ENCODE results near the gene LYSMD2. TPM values are rescaled to one million over a fixed set of nuclear protein-coding genes. Genes with fewer than 3 reads are reported as not detected.

Gene LYSMD2
- total and polyA plus RNA-seq, 2 experiments from 2014 or later, result 5.4 to 5.9 TPM

GRCh38 chr15:51696566-51696965 lies 40.9 kb downstream of the LYSMD2 start:
- Histone ChIP-seq H3K36me3 (ENCODE audit: insufficient read depth) (peaks cover 15% of the 10 kb centered on the region), H3F3A (replicated peaks; ENCODE audit: low read depth) (no peaks in the 10 kb centered on the region), H3K27me3 (ENCODE audit: insufficient read depth) (no peaks in the 10 kb centered on the region), H3K4me2 (no peak overlapping the region), H3K4me3 (no peak overlapping the region), H3K9me2 (ENCODE audit: insufficient read depth) (no peaks in the 10 kb centered on the region), H3K27ac (ENCODE audit: low read depth) (no peak overlapping the region), H3K79me2 (replicated peaks; ENCODE audit: insufficient read depth) (no peaks in the 10 kb centered on the region), H4K20me1 (replicated peaks; ENCODE audit: insufficient read depth) (no peaks in the 10 kb centered on the region), H3K4me1 (ENCODE audit: insufficient read depth) (no peaks in the 10 kb centered on the region), H2AFZ (no peak overlapping the region)
- Mint-ChIP-seq H3K27me3 (ENCODE audit: insufficient read depth, low read depth, poor library complexity) (no peaks in the 10 kb centered on the region), H3K4me1 (no peaks in the 10 kb centered on the region), H3K9me3 (no peaks in the 10 kb centered on the region), H3K4me3 (no peak overlapping the region), H3K27ac (no peak overlapping the region), H3K36me3 (ENCODE audit: low read depth) (peaks cover 22% of the 10 kb centered on the region)
- TF ChIP-seq REST (IDR thresholded peaks at IDR 0.05; ENCODE audit: unreplicated experiment) (no peak), CREB1 (CRISPR knock-in tag; IDR thresholded peaks at IDR 0.05; ENCODE audit: low read depth) (no peak), EZH2 (IDR thresholded peaks at IDR 0.05; ENCODE audit: low read depth, unreplicated experiment) (no peak), JUNB (IDR thresholded peaks at IDR 0.05; ENCODE audit: unreplicated experiment) (no peak), ETS1 (IDR thresholded peaks at IDR 0.05) (no peak), POLR2AphosphoS5 (IDR thresholded peaks at IDR 0.05; ENCODE audit: low read depth) (no peak), NANOG (IDR thresholded peaks at IDR 0.05; ENCODE audit: borderline replicate concordance) (no peak), CTCF (conservative IDR thresholded peaks at IDR 0.05; ENCODE audit: low read depth in 2 of 2) (no peak), EZH2phosphoT487 (IDR thresholded peaks at IDR 0.05; ENCODE audit: unreplicated experiment) (no peak), ZNF331 (CRISPR knock-in tag; IDR thresholded peaks at IDR 0.05; ENCODE audit: low read depth) (no peak), STAT1 (IDR thresholded peaks at IDR 0.05; ENCODE audit: unreplicated experiment) (no peak), ZNF462 (CRISPR knock-in tag; IDR thresholded peaks at IDR 0.05) (no peak), ZNF114 (CRISPR knock-in tag; IDR thresholded peaks at IDR 0.05) (no peak)
- DNase-seq (ENCODE audit: low spot score) (peak; percentile 7), ATAC-seq (no peak)
